Activated CD8-positive, alpha-beta memory T cell treated with anti-CD3 and anti-CD28 coated beads, Interleukin-2, amount 50 U/mL, for 1 hour (primary cell): ENCODE measurements around the gene SDHAF3.
"Not testable (repeated sequence)": the region's sequence is repeated elsewhere in the genome, so short reads cannot be mapped to it uniquely, and the experiment has no call there.

Experiments used
- DNase-seq: peaks from one replicate; pipeline ENCODE4 v3.0.0-alpha.2; 2020; ENCODE audit errors: extremely low read depth

The SDHAF3 gene

DNA sequence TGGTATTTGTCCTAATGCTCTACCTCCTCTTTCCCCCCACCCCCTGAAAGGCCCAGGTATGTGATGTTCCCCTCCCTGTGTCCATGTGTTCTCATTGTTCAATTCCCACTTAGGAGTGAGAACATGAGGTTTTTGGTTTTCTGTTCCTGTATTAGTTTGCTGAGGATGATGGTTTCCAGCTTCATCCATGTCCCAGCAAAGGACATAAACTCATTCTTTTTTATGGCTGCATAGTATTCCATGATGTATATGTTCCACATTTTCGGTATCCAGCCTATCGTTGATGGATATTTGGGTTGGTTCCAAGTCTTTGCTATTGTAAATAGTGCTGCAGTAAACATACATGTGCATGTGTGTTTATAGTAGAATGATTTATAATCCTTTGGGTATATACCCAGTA is 5.6 kb downstream of the SDHAF3 start:
- not testable (repeated sequence) for DNase-seq

DNA sequence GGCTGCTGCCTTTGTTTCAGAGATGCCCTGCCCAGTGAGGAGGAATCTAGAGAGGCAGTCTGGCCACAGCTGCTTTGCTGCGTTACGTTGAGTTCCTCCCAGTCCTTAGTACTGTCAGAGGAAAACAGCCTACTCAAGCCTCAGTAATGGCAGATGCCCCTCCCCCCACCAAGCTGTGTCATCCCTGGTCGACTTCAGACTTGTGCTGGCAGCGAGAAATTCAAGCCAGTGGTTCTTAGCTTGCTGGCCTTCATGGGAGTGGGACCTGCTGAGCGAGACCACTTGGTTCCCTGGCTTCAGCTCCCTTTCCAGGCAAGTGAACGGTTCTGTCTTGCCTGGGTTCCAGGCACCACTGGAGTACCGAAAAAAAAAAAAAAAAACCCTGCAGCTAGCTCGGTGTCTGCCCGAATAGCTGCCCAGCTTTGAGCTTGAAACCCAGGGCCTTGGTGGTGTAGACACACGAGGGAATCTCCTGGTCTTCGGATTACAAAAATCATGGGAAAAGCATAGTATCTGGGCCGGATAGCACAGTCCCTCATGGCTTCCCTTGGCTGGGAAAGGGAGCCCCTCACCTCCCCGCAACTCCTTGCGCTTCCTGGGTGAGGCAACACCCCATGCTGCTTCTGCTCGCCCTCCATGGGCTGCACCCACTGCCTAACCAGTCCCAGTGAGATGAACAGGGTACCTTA is 9.1 kb downstream of the SDHAF3 start:
- no peak for DNase-seq

DNA sequence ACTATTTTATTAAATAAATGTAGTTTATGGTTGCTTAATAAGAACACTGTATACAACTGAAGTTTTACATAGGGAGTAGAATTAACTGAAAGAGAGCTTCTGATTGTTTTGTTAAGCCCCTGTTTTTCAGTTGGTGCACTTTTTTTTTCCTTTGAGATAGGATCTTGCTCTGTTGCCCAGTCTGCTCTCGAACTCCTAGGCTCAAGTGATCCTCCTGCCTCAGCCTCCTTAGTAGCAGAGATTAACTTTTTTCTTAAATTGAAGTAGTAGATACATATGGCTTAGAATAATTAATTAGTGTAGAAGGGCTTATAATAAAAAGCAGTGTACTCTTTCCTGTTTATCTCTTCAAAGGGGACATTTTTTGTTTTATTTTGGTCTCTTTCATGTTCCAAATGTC is 11.2 kb downstream of the SDHAF3 start:
- DNase-seq: no peak

DNA sequence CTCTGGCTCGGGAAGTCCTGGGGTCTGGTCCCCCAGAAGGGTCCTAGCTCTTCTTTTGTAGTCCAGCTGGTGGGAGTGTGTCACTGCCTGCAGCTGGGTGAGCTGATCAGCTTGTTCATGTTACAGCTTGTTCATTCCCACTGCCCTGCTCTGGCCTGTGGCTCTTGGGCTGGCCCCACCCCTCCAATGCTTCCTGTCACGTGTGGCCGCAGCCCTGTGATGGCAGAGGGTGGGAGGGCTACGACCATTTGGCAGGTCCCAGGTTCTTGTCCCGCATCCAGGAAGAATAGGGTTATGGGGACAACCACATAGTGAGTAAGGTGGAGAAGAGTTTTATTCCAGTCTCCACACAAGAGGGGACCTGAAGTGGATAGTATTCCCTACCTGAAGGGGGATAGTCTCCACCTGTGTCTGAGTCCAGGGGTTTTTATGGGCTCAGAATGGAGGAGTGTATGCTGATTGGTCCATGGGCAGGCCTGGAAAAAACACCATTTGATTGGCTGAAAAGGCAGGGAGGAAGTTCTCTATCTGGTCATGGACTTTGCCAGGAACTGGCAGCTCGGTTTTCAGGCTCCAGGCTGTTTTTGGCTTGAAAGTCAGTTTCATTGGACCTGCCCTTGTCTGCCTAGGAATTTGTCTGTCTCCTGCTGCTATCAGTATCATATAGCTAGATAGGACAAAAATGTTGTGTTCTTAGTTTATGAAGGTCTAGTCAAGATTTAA is 13.1 kb downstream of the SDHAF3 start:
- DNase-seq: no peak

DNA sequence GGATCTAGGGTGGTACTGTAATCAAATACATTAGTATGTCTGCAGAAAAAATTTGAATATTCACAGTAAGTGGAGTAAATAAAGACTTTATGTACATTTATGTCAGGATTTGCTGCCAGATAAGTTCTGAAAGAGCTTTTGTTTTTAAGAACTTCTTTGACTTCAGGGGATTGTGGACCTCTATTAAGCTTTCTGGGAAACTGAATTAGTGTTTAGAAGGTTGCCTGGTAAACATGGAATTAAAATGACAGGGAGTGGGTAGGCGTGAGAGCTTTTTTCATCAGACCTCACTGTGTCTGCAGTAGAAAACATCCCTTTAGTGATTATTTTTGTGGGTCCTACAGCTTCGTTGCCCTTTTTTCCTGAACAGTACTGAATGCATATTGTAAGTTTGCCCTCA is 15.7 kb downstream of the SDHAF3 start:
- DNase-seq: no peak

DNA sequence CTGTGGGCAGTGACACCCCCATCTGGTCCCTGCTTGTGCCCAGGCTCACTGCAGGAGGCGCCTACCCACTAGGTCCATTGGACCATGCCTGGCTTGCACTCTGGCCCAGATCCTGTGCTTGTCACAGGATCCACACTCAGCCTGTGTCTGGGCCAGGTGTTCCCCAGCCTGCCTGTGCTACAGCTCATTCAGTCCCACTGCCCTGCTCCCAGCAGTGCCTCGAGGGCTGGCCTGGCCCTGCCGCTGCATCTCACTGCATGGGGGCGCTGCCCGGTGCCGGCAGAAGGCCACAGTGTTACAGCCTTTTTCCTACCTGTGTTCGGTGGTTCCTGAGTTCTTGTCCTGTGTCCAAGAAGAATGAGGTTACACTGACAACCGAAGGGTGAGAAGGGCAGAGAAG is 21.3 kb downstream of the SDHAF3 start:
- DNase-seq: no peak

DNA sequence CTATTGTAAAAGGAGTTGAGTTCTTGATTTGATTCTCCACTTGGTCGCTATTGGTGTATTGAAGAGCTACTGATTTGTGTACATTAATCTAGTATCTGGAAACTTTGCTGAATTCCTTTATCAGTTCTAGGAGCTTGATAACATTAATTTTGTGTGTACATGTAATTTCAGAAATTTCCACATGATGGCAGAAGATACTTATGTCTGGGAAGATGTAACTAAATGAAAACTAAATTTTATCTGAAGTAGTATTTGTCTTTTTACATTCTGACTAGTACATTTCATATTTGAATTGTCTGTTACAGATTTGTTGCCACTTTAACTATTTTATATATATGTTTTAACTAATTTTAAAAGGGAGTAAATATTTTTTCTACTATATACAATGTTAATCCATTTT is 27.6 kb downstream of the SDHAF3 start:
- DNase-seq: no peak

DNA sequence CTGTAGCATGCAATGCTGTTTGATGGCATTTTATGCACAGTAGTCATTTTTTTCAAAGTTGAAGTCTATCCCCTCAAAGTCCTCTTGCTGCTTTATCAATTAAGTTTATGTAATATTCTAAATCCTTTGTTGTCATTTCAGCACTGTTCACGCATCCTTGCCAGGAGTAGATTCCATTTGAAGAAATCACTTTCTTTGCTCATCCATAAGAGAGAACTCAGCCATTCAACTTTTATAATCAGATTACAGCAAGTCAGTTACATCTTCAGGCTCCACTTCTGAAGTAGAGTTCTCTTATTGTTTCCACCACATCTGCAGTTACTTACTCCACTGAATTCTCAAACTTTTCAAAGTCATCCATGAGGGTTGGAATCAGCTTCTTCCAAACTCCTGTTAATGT is 32.3 kb downstream of the SDHAF3 start:
- DNase-seq: no peak

DNA sequence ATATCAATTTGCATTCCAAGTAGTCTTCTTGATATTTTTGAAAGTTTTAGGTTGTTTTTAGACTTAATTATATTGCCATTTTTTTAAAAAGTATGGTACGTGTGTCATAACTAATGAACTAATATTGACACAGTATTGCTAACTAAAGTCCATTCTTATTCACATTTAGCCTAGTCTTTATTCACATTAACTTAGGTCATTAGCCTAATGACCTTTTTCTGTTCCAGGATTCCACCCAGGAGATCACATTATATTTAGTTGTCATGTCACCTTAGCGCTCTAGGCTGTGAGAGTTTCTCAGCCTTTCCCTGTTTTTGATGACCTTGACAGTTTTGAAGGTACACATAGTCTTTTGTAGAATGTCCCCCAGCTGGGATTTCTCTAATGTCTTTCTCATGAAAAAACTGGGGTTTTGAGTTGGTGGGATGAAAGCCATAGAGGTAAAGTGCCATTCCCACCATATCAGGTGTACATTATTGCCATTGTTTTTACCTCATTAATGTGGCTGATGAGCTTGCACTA is 38.5 kb downstream of the SDHAF3 start:
- DNase-seq: no peak

DNA sequence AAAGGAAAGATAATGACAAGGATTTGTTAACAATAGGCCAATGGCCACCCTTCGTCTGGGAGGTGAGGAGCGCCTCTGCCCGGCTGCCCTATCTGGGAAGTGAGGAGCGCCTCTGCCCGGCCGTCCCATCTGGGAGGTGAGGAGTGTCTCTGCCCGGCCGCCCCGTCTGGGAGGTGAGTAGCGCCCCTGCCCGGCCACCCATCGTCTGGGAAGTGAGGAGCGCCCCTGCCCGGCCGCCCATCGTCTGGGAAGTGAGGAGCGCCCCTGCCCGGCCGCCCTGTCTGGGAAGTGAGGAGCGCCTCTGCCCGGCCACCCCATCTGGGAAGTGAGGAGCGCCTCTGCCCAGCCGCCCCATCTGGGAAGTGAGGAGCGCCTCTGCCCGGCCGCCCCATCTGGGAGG is 42.5 kb downstream of the SDHAF3 start:
- not testable (repeated sequence) for DNase-seq

DNA sequence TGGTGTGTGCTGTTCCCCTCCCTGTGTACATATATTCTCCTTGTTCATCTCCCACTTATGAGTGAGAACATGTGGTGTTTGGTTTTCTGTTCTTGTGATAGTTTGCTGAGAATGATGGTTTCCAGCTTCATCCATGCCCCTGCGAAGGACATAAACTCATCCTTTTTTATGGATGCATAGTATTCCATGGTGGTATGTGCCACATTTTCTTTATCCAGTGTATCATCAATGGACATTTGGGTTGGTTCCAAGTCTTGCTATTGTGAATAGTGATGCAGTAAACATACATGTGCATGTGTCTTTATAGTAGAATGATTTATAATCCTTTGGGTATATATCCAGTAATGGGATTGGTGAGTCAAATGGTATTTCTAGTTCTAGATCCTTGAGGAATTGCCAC is 44.1 kb downstream of the SDHAF3 start:
- DNase-seq: not testable (repeated sequence)

DNA sequence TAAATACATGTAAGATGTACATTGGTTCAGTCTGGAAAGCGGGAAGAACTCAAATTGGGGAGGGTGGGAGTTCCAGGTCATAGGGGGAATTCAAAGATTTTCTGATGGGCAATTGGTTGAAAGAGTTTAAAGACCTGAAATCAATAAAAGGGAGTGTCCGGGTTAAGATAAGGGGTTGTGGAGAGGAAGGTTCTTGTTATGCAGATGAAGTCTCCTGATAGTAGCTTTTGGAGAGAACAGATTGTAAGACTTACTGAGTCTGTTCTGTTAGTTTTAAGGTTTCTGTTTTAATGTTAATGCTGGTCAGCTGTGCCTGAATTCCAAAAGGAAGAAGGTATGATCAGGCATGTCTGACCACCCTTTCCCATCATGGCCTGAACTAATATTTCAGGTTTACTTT is 48.8 kb downstream of the SDHAF3 start:
- no peak for DNase-seq

DNA sequence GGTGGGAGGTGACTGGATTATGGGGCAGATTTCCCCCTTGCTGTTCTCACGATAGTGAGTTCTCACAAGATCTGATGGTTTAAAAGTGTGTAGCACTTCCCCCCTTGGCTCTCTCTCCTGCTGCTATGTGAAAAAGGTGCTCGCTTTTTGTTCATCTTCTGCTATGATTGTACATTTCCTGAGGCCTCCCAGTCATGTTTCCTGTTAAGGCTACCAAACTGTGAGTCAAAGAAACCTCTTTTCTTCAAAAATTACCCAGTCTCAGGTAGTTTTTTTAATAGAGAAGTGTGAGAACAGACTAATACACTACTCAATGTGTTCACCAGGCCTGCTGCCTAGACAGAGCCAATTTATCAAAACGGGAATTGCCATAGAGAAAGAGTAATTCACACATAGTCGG is 49.7 kb downstream of the SDHAF3 start:
- no peak for DNase-seq

DNA sequence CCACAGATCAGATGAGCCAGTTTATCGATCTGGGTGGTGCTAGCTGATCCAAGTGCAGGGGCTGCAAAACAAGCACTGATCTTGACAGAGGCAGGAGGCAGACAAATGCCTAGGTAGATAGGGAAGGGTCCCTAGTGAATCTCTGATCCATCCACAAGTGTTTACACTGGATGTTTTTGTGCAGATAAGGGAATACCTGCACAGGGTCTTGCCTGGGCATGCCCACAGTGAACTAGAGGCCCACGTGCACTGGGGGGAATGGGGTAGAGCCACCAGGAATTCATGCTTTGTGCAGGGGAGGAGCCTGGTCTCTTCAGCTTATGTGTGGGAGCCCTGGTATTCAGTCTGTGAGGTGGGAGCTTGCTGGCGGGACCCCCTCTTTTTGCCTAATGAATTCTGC is 50.3 kb downstream of the SDHAF3 start:
- no peak for DNase-seq

DNA sequence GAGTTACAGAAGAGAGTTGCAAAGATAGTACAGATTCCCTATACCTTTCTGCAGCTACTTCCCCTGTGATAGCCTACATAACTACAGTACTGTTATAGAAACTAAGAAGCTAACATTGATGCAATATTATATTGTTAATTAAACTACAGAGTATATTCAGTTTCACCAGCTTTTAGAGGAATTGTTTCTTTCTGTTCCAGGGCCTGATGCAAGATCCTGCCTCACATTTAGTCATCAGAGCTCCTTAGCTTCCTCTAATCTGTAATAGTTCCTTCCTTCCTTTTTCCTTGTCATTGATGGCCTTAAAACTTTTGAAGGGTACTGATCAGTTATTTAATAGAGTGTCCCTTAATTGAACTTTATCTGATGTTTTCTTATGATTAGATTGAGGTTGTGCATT is 56.8 kb downstream of the SDHAF3 start:
- DNase-seq: no peak

DNA sequence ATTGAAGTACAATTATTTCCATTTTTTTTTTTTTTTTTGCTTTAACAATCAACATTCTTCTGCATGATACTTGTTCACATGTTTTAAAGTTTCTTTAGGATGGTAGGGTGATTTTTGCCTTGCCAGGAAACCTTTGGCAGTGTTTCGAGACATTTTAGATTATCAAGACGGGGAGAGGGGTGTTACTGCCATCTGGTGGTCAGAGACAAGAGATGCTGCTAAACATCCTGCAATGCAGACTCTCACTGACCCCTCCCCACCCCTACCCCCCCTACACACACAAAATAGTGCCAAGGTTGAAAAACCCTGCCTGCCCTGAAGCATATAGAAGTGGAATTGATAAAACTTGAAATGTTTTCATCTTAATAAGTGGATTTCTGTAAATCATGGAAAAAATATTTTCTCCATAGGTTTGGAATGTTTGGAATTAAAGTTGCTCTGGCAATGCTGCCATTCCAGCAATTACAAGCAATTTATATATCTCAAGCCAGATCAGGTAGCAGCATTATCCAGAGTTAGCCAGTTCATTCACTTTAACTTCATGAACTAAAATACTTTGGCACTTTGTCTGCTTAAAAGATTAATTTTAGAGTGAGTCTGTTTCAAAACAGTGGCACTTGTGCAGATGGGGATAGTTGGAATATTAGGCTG is 62.1 kb downstream of the SDHAF3 start:
- no peak for DNase-seq

DNA sequence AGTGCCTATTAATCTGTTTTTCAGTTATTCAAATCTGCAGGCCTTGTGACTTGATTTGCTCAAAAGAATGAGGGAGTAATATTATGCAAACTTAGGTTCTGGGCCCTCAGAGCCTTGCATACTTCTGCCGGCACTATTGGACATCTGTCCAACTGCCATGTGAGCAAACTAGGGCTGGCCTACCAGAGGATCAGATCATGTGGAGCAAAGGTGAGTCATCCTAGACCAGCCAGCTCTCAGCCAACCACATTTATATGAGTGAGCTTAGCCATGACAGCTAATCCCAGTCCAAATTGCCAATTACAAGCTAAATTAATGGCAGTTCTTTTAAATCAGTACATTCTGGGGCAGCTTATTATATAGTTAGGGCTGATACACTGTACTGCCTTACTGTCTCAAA is 69.6 kb downstream of the SDHAF3 start:
- DNase-seq: no peak

DNA sequence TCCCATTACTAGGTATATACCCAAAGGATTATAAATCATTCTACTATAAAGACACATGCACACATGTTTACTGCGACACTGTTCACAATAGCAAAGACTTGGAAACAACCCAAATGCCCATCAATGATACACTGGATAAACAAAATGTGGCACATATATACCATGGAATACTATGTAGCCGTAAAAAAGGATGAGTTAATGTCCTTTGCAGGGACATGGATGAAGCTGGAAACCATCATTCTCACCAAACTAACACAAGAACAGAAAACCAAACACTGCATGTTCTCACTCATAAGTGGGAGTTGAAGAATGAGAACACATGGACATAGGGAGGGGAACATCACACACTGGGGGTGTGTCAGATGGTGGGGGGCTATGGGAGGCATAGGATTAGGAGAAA is 78.7 kb downstream of the SDHAF3 start:
- DNase-seq: not testable (repeated sequence)

DNA sequence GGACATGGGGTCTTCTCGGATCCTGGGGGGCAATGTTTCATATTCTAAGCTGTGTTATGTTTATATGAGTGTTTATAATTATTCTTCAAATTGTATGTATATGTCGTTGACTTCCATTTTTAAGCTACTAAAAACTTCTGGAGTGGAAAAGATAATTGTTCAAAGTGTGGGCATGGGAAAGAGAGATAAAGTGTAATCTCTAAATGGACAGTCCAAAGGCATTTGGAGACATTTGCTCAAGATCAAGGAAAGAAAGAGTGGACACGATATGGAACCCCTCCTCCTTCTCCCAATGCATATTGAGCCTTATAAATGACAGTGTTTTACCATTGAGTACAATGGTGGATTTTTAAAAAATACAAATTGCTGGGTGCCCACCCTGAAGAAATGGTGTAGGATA is 81.1 kb downstream of the SDHAF3 start:
- DNase-seq: no peak

DNA sequence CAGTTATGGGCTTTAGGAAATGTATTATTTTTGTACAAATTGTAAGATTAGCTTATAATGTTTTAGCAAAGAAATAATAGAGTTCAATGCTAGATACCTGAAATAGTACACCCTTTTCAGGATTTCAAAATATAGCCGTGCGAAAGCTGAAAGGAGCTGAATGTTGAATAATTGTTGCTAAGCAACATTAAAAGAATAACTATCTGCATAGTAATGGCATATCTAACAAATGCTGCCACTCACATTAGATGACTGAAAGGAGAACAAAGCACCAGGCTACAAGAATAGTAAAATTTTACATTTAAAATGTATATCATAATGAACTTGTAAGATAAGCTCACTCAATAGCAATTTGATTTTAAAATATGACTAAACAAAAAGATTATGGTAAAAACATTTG is 82.5 kb downstream of the SDHAF3 start:
- DNase-seq: no peak

DNA sequence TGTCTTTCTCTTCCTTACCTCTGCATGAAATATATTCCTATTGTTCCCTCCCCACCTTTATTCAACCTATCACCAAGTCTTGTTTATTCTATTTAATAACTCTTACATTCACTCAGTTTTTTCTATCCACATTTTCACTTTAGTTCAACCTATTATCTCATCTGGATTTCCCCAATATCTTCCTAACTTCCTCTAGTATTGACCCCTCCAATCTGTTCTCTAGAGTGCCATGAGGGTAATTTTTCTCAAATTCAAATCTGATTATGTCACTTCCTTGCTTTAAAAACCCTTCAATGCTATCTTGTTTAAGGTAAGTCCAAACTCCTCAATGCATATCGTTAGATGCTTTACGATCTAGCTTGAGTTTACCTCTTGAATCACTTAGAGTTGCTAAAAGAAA is 86.5 kb downstream of the SDHAF3 start:
- DNase-seq: no peak

DNA sequence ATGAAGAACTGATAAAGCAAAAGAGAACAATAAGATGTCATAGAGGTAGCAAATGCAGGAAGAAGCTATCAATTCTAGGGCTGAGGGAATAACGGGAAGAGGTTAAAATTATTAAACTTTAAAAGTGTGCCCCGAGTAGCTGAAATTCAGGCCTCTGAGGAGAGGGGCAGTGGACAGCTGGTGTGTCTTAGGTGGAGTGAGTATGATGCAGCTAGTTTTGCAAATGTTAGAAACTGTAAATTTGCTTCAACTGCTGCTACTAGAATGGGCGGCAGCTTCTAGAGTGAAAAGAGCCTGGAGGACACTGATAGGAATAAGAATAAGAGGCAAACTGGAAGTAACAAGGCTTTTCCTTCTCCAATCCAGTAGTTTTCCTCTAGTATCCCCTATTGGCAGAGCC is 87.3 kb downstream of the SDHAF3 start:
- DNase-seq: no peak

DNA sequence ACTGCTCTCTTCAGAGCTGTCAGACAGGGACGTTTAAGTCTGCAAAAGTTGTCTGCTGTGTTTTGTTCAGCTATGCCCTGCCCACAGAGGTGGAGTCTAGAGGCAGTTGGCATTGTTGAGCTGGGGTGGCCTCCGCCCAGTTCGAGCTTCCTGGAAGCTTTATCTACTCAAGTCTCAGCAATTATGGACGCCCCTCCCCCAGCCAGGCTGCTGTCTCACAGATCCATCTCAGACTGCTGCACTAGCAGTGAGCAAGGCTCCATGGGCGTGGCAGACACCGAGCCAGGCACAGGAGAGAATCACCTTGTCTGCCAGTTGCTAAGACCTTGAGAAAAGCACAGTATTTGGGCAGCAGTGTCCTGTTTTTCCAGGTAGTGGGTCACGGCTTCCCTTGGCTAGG is 98.1 kb downstream of the SDHAF3 start:
- no peak for DNase-seq
